K562 (cell line): ENCODE data around the gene ATP5PF. TPM values are rescaled to one million over a fixed set of nuclear protein-coding genes. Genes with fewer than 3 reads are reported as not detected.

Source experiments
- ATAC-seq: fragments of 200-7000 bp; cut with Tn5 transposase; 3 replicates; pipeline ENCODE4 v1.9.1; 2020; ENCODE audit warnings: moderate library complexity
- BruUV-seq: library from RNA; stranded (reverse); fragments of 400-500 nt; replicated peaks from 2 replicates; lab custom pipeline; 2021; lab: Mats Ljungman, UMichigan
- CTCF ChIA-PET: fragments of 300-600 bp; formaldehyde crosslinking; extraction: SDS; loops from one replicate; lab custom pipeline; 2021; ENCODE audit warnings: low intra/inter-chr PET ratio; lab: Yijun Ruan, JAX
- POLR2A ChIA-PET: fragments of 300-600, 350-650 bp; sonication (Branson Sonifier 250); formaldehyde crosslinking; extraction: SDS; loops from one replicate; lab custom pipeline; 2021; ENCODE audit warnings: antibody characterized with exemption, inconsistent platforms; lab: Yijun Ruan, JAX
- DNase-seq, 4 experiments: peaks; one replicate each; pipeline versions ENCODE4 v3.0.0 to v3.0.0-alpha.2; 2011 to 2018; ENCODE audit warnings: low spot score in 3 of 4, mixed read lengths in 3 of 4; ENCODE audit errors: extremely low read depth in 1 of 4
- FAIRE-seq: peaks from 2 replicates; lab custom pipeline; 2011; peaks lifted over from hg19 to GRCh38; lab: Jason Lieb, UNC
- H2AFZ ChIP-seq: 2 replicates; pipeline ENCODE4 v1.6.0; 2011; ENCODE audit warnings: low read depth, low read length, control low read depth, inconsistent platforms
- H3K27ac ChIP-seq: fragments of 200-600 bp; 3 replicates; pipeline ENCODE4 v1.8.0; 2011; ENCODE audit warnings: low read depth, mild to moderate bottlenecking, control low read depth, inconsistent platforms, low read length, moderate library complexity, mixed read lengths; ENCODE audit errors: extremely low read depth
- H3K27me3 ChIP-seq, 2 experiments: fragments of 300-600 bp in 1 of 2; 2 replicates in 1 of 2; 3 replicates in 1 of 2; pipeline versions ENCODE4 v1.6.0 to v1.8.0; 2011; ENCODE audit warnings: inconsistent platforms in 2 of 2, low read length in 2 of 2, mild to moderate bottlenecking in 1 of 2, mixed read lengths in 1 of 2, moderate library complexity in 1 of 2; ENCODE audit not compliant: control insufficient read depth in 2 of 2, insufficient read depth in 2 of 2
- H3K36me3 ChIP-seq: fragments of 300-600 bp; 3 replicates; pipeline ENCODE4 v1.8.0; 2011; ENCODE audit warnings: mild to moderate bottlenecking, low read length, inconsistent platforms; ENCODE audit not compliant: control insufficient read depth, insufficient read depth
- H3K4me1 ChIP-seq, 2 experiments: fragments of 200-600 bp in 1 of 2; replicated peaks in 1 of 2; 2 replicates in 1 of 2; 3 replicates in 1 of 2; pipeline versions ENCODE4 v1.5.1 to v1.8.0; 2011; ENCODE audit warnings: inconsistent platforms in 2 of 2, low read length in 2 of 2, mild to moderate bottlenecking in 1 of 2, mixed read lengths in 1 of 2, moderate library complexity in 1 of 2; ENCODE audit not compliant: control insufficient read depth in 2 of 2, insufficient read depth in 2 of 2
- H3K4me2 ChIP-seq: 2 replicates; pipeline ENCODE4 v1.6.1; 2011; ENCODE audit warnings: low read length, control low read depth, inconsistent platforms, mixed read lengths; ENCODE audit not compliant: insufficient read depth
- H3K4me3 ChIP-seq: fragments of 200-600 bp; sonication (generic), shearing (Covaris generic); 2 replicates; pipeline ENCODE4 v1.5.1; 2016; ENCODE audit warnings: control low read depth, inconsistent platforms
- H3K79me2 ChIP-seq: fragments of 200-600 bp; 3 replicates; pipeline ENCODE4 v1.8.0; 2011; ENCODE audit warnings: low read length, inconsistent platforms; ENCODE audit not compliant: control insufficient read depth, insufficient read depth
- H3K9ac ChIP-seq, 2 experiments: 2 replicates each; pipeline versions ENCODE4 v1.6.0 to v1.6.1; 2011; ENCODE audit warnings: low read depth in 2 of 2, low read length in 2 of 2, control low read depth in 1 of 2, inconsistent platforms in 1 of 2, mild to moderate bottlenecking in 1 of 2, mixed read lengths in 1 of 2; ENCODE audit not compliant: insufficient read depth in 1 of 2
- H3K9me1 ChIP-seq: one replicate; pipeline ENCODE4 v1.6.0; 2011; ENCODE audit warnings: inconsistent platforms, mild to moderate bottlenecking, low read length, moderate library complexity; ENCODE audit not compliant: control insufficient read depth, insufficient read depth
- H3K9me3 ChIP-seq: replicated peaks from 2 replicates; pipeline ENCODE4 v1.5.1; 2011; ENCODE audit warnings: low read depth, low read length, inconsistent platforms; ENCODE audit not compliant: control insufficient read depth, insufficient read depth
- H4K20me1 ChIP-seq: replicated peaks from 2 replicates; pipeline ENCODE4 v1.6.1; 2011; ENCODE audit warnings: low read length, inconsistent platforms, mixed read lengths; ENCODE audit not compliant: control insufficient read depth, insufficient read depth
- E2F3 ChIP-seq: fragments of 250-450 bp; sonication (Bioruptor Pico); IDR thresholded peaks from 2 replicates; pipeline ENCODE4 v1.4.0; 2020; ENCODE audit warnings: mild to moderate bottlenecking
- GTF2E2 ChIP-seq: fragments of 200-800 bp; sonication (Bioruptor generic); IDR thresholded peaks from 2 replicates; pipeline ENCODE4 v1.6.1; 2016; ENCODE audit warnings: missing genetic modification characterization, missing compliant biosample characterization
- MTA3 ChIP-seq: fragments of 450-650 bp; formaldehyde crosslinking; IDR thresholded peaks from 2 replicates; pipeline ENCODE4 v1.6.1; 2017; ENCODE audit warnings: mild to moderate bottlenecking, borderline replicate concordance
- ZNF165 ChIP-seq: fragments of 250-450 bp; sonication (Bioruptor Pico); IDR thresholded peaks from 2 replicates; pipeline ENCODE4 v1.4.0; 2020; ENCODE audit warnings: borderline replicate concordance
- ZNF212 ChIP-seq: fragments of 450-650 bp; formaldehyde crosslinking; IDR thresholded peaks from 2 replicates; pipeline ENCODE4 v1.4.0; 2020; ENCODE audit warnings: mild to moderate bottlenecking
- ZNF76 ChIP-seq: fragments of 250-450 bp; sonication (Bioruptor Pico); IDR thresholded peaks from 2 replicates; pipeline ENCODE4 v1.4.0; 2020; ENCODE audit warnings: mild to moderate bottlenecking, moderate library complexity, borderline replicate concordance
- WGBS: fragments of 100-300 bp; shearing (Covaris generic); methylation state at CpG from one replicate; pipeline ENCODE4 v1.1.6; 2016; ENCODE audit warnings: low coverage, mixed read lengths; ENCODE audit not compliant: insufficient coverage; ENCODE audit errors: missing lambda C conversion rate; 5-methylcytosine and 5-hydroxymethylcytosine counted together
- in situ Hi-C: fragments of 300-500 bp; cut with MboI; formaldehyde crosslinking; loops from 4 replicates; pipeline ENCODE4 v1.15.0; 2018; ENCODE audit warnings: inconsistent platforms, mixed read lengths
- intact Hi-C: fragments of 100-400 bp; cut with micrococcal nuclease; formaldehyde crosslinking; loops from 2 replicates; pipeline ENCODE4 v1.14.2; 2022
- polyA plus RNA-seq, 8 experiments: library from polyadenylated mRNA; depleted of rRNA in 4 of 8; stranded (reverse) in 5 of 8; unstranded in 3 of 8; fragments of >200 nt; fragmentation: Nextera tagmentation in 2 of 8; fragmentation: Illumina TruSeq in 1 of 8; extraction: Ambion mirVana in 2 of 8; extraction: Trizol in 1 of 8; gene quantifications; 2 replicates each; pipeline versions ENCODE4 v1.2.1 to v1.2.3, GENCODE V29; 2011 to 2014; ENCODE audit warnings: inconsistent platforms in 1 of 8, missing spikeins in 1 of 8
- total RNA-seq, 7 experiments: library from RNA; depleted of rRNA in 6 of 7; stranded (reverse); fragments of >200 nt in 6 of 7; fragmentation: Illumina TruSeq in 2 of 7; extraction: Trizol in 2 of 7; gene quantifications; 2 replicates each; pipeline versions ENCODE4 v1.2.1 to v1.2.3, GENCODE V29; 2011 to 2021; ENCODE audit warnings: low replicate concordance in 1 of 7
- TF ChIP-seq, protein P1 (sequence below), 3 experiments: fragments of 200-800 bp in 1 of 3; sonication (Bioruptor generic) in 1 of 3; sonication (generic) in 1 of 3; formaldehyde crosslinking in 1 of 3; IDR thresholded peaks; 2 replicates each; pipeline versions ENCODE4 v1.6.1 to v1.8.0; 2016 to 2022; ENCODE audit warnings: mild to moderate bottlenecking in 2 of 3, missing compliant biosample characterization in 2 of 3, missing genetic modification characterization in 2 of 3, missing genetic modification reagents in 1 of 3
- TF ChIP-seq, protein P2 (sequence below): fragments of 450-650 bp; IDR thresholded peaks from 2 replicates; pipeline ENCODE4 v1.6.1; 2016; ENCODE audit warnings: missing biosample characterization, missing genetic modification characterization

Gene ATP5PF
- total and polyA plus RNA-seq, 9 of the 15 experiments (the other 6 are each of a cell fraction or from before 2014, with no cell fraction given): 242 to 2,488 (median 533) TPM

DNA sequence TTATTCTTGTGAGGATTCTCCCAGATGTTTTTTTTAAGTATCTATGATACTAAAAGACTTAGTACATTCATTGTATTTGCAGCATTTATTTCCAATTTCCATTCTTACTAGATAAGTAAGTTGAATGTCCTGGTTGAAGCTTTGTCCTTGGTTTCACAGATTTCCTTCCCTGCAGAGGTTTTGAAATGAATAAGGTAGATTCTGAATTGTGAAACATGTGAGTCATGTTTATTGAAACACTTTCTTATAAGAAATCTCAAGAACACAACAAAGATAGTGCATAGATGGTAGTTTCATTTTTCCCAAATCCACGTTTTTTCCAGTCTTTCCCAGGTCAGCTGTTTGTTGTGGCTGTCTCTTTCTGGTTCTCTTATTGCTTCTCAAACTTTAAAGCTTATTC lies 24.9 kb upstream of the ATP5PF start:
- no peak overlapping the region for H3K4me2 ChIP-seq
- ChIA-PET POLR2A (interaction anchor here (1.1 kb wide), 1 partner anchor 32 kb away, joined by 3 read pairs; no protein-coding TSS in a partner anchor), CTCF (no interaction called here)
- no peaks in the 10 kb centered on the region for H3K9me3 ChIP-seq
- H3K9ac ChIP-seq: no peak overlapping the region
- H3K79me2 ChIP-seq: no peaks in the 10 kb centered on the region
- no peak overlapping the region for H3K27ac ChIP-seq
- no peaks in the 10 kb centered on the region for H3K27me3 ChIP-seq
- H3K9me1 ChIP-seq: no peaks in the 10 kb centered on the region
- no peaks in the 10 kb centered on the region for H4K20me1 ChIP-seq
- TF ChIP-seq, protein P1, sequence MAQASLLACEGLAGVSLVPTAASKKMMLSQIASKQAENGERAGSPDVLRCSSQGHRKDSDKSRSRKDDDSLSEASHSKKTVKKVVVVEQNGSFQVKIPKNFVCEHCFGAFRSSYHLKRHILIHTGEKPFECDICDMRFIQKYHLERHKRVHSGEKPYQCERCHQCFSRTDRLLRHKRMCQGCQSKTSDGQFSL (CRISPR knock-in tag; IDR thresholded peaks at IDR 0.05): no peak
- TF ChIP-seq, protein P1 (tag; IDR thresholded peaks at IDR 0.05): no peak
- TF ChIP-seq ZNF165 (no peak), ZNF212 (CRISPR knock-in tag) (no peak)
- in situ Hi-C loops (no loop called here), intact Hi-C loops (no loop called here)
- no peak for DNase-seq
- H2AFZ ChIP-seq: no peak overlapping the region
- H3K4me1 ChIP-seq: no peaks in the 10 kb centered on the region
- H3K36me3 ChIP-seq: peaks cover 68% of the 10 kb centered on the region
- 4% methylated on average over 1 of the region's 1 CpG for WGBS
- no TSS peak for BruUV-seq
- H3K4me3 ChIP-seq: no peak overlapping the region
- FAIRE-seq: no peak
- ATAC-seq: no peak

DNA sequence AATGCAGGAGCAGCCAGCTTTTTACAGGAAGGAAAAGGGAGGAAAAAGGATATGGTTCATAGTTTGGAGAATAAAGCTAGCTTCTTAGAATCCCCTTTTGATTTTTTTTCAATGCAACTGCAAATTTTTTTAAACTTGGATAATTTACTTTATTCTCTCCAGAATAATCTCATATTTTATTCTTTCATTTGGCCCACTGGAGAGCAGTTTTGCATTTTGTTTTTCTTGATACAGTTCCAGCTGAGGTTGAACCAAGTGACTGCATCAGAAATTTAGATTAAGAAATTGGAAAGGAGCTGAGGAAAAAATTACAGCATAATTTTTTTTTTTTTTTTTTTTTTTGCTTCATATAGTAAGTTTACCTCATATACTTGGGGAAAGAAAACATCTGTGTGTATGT lies 22.8 kb upstream of the ATP5PF start:
- CTCF ChIA-PET: no interaction called here
- BruUV-seq: no TSS peak
- TF ChIP-seq, protein P2, sequence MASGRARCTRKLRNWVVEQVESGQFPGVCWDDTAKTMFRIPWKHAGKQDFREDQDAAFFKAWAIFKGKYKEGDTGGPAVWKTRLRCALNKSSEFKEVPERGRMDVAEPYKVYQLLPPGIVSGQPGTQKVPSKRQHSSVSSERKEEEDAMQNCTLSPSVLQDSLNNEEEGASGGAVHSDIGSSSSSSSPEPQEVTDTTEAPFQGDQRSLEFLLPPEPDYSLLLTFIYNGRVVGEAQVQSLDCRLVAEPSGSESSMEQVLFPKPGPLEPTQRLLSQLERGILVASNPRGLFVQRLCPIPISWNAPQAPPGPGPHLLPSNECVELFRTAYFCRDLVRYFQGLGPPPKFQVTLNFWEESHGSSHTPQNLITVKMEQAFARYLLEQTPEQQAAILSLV (tag): no peak
- TF ChIP-seq E2F3 (CRISPR knock-in tag) (no peak), ZNF76 (CRISPR knock-in tag) (no peak), MTA3 (no peak), GTF2E2 (no peak)
- Histone ChIP-seq H3K4me1 (no peaks in the 10 kb centered on the region), H3K79me2 (no peaks in the 10 kb centered on the region), H2AFZ (no peak overlapping the region), H4K20me1 (no peaks in the 10 kb centered on the region), H3K4me2 (no peak overlapping the region), H3K27me3 (no peaks in the 10 kb centered on the region), H3K9me1 (no peaks in the 10 kb centered on the region), H3K36me3 (peaks cover 65% of the 10 kb centered on the region), H3K4me3 (no peak overlapping the region), H3K27ac (no peak overlapping the region), H3K9ac (no peak overlapping the region), H3K9me3 (no peaks in the 10 kb centered on the region)
- intact Hi-C loops (no loop called here), in situ Hi-C loops (no loop called here)
- POLR2A ChIA-PET: interaction anchor here (1.1 to 1.2 kb wide), 2 partner anchors 97 to 149 kb away, joined by 3 to 4 read pairs; no protein-coding TSS in a partner anchor
- FAIRE-seq: no peak
- no peak for ATAC-seq
- DNase-seq: no peak
